H1 (cell line): ENCODE measurements around the gene UBB. TPM values are rescaled to one million over a fixed set of nuclear protein-coding genes. Genes with fewer than 3 reads are reported as not detected.
A peak's percentile ranks its signal among the peaks of the same experiment; 100 is the strongest.

ENCODE experiments used
- CTCF ChIA-PET: fragments of 300-600 bp; sonication (Branson Sonifier 250); formaldehyde crosslinking; loops from one replicate; lab custom pipeline; 2021; ENCODE audit not compliant: partially characterized antibody; lab: Charles Lee
- POLR2A ChIA-PET: fragments of 300-600 bp; sonication (Branson Sonifier 250); formaldehyde crosslinking; loops from one replicate; lab custom pipeline; 2021; ENCODE audit warnings: inconsistent platforms; ENCODE audit not compliant: partially characterized antibody; lab: Charles Lee
- DNase-seq, 2 experiments: peaks; one replicate each; pipeline versions ENCODE4 v3.0.0 to v3.0.0-alpha.2; 2010 to 2022; ENCODE audit warnings: low spot score in 2 of 2, low read depth in 1 of 2, mixed read lengths in 1 of 2
- FAIRE-seq: peaks from 2 replicates; lab custom pipeline; 2011; peaks lifted over from hg19 to GRCh38; lab: Jason Lieb, UNC
- H2AFZ ChIP-seq: 2 replicates; pipeline ENCODE4 v1.8.1; 2012; ENCODE audit warnings: low read length, inconsistent platforms
- H2AK5ac ChIP-seq: 2 replicates; pipeline ENCODE4 v1.6.1; 2013; ENCODE audit warnings: low read depth, low read length
- H2BK120ac ChIP-seq: replicated peaks from 2 replicates; pipeline ENCODE3; 2013; ENCODE audit warnings: low read depth, low read length, inconsistent platforms
- H2BK12ac ChIP-seq: 2 replicates; pipeline ENCODE4 v1.6.1; 2013; ENCODE audit warnings: low read depth, low read length
- H2BK15ac ChIP-seq: 2 replicates; pipeline ENCODE4 v1.6.1; 2013; ENCODE audit warnings: low read length
- H2BK20ac ChIP-seq: 2 replicates; pipeline ENCODE4 v1.6.1; 2013; ENCODE audit warnings: low read length
- H2BK5ac ChIP-seq: 2 replicates; pipeline ENCODE4 v1.6.1; 2013; ENCODE audit warnings: low read depth, low read length
- H3K14ac ChIP-seq: 2 replicates; pipeline ENCODE4 v1.6.1; 2013; ENCODE audit warnings: inconsistent platforms; ENCODE audit not compliant: insufficient read length
- H3K18ac ChIP-seq: 2 replicates; pipeline ENCODE4 v1.6.1; 2013; ENCODE audit warnings: low read length; ENCODE audit errors: extremely low read depth
- H3K23ac ChIP-seq: 2 replicates; pipeline ENCODE4 v1.6.1; 2013; ENCODE audit warnings: inconsistent platforms; ENCODE audit not compliant: insufficient read length
- H3K23me2 ChIP-seq: 2 replicates; pipeline ENCODE4 v1.6.1; 2013; ENCODE audit warnings: low read depth, low read length
- H3K27ac ChIP-seq: 2 replicates; pipeline ENCODE4 v1.6.1; 2011; ENCODE audit warnings: low read depth, low read length, inconsistent platforms
- H3K27me3 ChIP-seq, 4 experiments: replicated peaks in 1 of 4; 1 replicate in 1 of 4; 2 replicates in 3 of 4; pipeline versions ENCODE4 v1.6.1 to v1.8.1; 2011 to 2013; ENCODE audit warnings: low read length in 3 of 4, mild to moderate bottlenecking in 3 of 4, inconsistent platforms in 2 of 4, mixed read lengths in 2 of 4, moderate library complexity in 1 of 4; ENCODE audit not compliant: control insufficient read depth in 3 of 4, insufficient read depth in 3 of 4; ENCODE audit errors: extremely low read depth in 1 of 4
- H3K36me3 ChIP-seq, 4 experiments: 2 replicates each; pipeline versions ENCODE4 v1.6.1 to v1.8.1; 2011 to 2013; ENCODE audit warnings: mild to moderate bottlenecking in 4 of 4, low read length in 3 of 4, moderate library complexity in 2 of 4, control low read depth in 1 of 4, inconsistent platforms in 1 of 4; ENCODE audit not compliant: insufficient read depth in 4 of 4, control insufficient read depth in 2 of 4
- H3K4ac ChIP-seq: replicated peaks from 2 replicates; pipeline ENCODE3; 2013; ENCODE audit warnings: low read length, low read depth, mixed read lengths, inconsistent platforms; ENCODE audit not compliant: insufficient read length
- H3K4me1 ChIP-seq, 4 experiments: replicated peaks in 1 of 4; 1 replicate in 1 of 4; 2 replicates in 3 of 4; pipeline versions ENCODE4 v1.6.1 to v1.8.1; 2011 to 2013; ENCODE audit warnings: low read length in 3 of 4, inconsistent platforms in 2 of 4, mixed read lengths in 1 of 4; ENCODE audit not compliant: insufficient read depth in 4 of 4, control insufficient read depth in 3 of 4
- H3K4me2 ChIP-seq, 2 experiments: 2 replicates each; pipeline versions ENCODE4 v1.6.1 to v1.8.1; 2011 to 2013; ENCODE audit warnings: low read depth in 2 of 2, low read length in 2 of 2, control low read depth in 1 of 2, inconsistent platforms in 1 of 2, mild to moderate bottlenecking in 1 of 2; ENCODE audit not compliant: insufficient read depth in 1 of 2
- H3K4me3 ChIP-seq, 4 experiments: fragments of 200-600, 300-600 bp in 1 of 4; sonication (generic), shearing (Covaris generic), sonication (Bioruptor Twin) in 1 of 4; 2 replicates each; pipeline versions ENCODE4 v1.5.1 to v1.8.1; 2011 to 2016; ENCODE audit warnings: low read length in 4 of 4, low read depth in 3 of 4, control low read depth in 2 of 4, inconsistent platforms in 2 of 4, mild to moderate bottlenecking in 2 of 4, mixed read lengths in 1 of 4, moderate library complexity in 1 of 4; ENCODE audit not compliant: insufficient read depth in 2 of 4; ENCODE audit errors: extremely low read depth in 1 of 4
- H3K56ac ChIP-seq: replicated peaks from 2 replicates; pipeline ENCODE3; 2013; ENCODE audit warnings: low read depth, mild to moderate bottlenecking, mixed read lengths, low read length, inconsistent platforms; ENCODE audit not compliant: insufficient read length
- H3K79me1 ChIP-seq: 2 replicates; pipeline ENCODE4 v1.6.1; 2013; ENCODE audit warnings: low read depth, low read length, control low read depth
- H3K79me2 ChIP-seq, 2 experiments: 2 replicates each; pipeline versions ENCODE4 v1.6.1 to v1.8.1; 2012 to 2013; ENCODE audit warnings: low read length in 2 of 2, mild to moderate bottlenecking in 2 of 2, inconsistent platforms in 1 of 2; ENCODE audit not compliant: insufficient read depth in 2 of 2, control insufficient read depth in 1 of 2
- H3K9ac ChIP-seq, 4 experiments: replicated peaks in 1 of 4; 1 replicate in 1 of 4; 2 replicates in 3 of 4; pipeline versions ENCODE4 v1.6.1 to v1.8.1; 2011 to 2013; ENCODE audit warnings: low read depth in 3 of 4, low read length in 3 of 4, control low read depth in 2 of 4, mild to moderate bottlenecking in 2 of 4, moderate library complexity in 2 of 4, inconsistent platforms in 1 of 4; ENCODE audit errors: extremely low read depth in 1 of 4
- H3K9me3 ChIP-seq, 2 experiments: 2 replicates each; pipeline versions ENCODE4 v1.6.1 to v1.8.1; 2012 to 2013; ENCODE audit warnings: mild to moderate bottlenecking in 2 of 2, moderate library complexity in 2 of 2, control low read depth in 1 of 2, inconsistent platforms in 1 of 2, low read depth in 1 of 2, low read length in 1 of 2, mixed read lengths in 1 of 2; ENCODE audit not compliant: insufficient read depth in 2 of 2
- H4K20me1 ChIP-seq, 2 experiments: replicated peaks in 1 of 2; 2 replicates each; pipeline versions ENCODE3 to v1.8.1; 2011 to 2013; ENCODE audit warnings: inconsistent platforms in 2 of 2, low read length in 2 of 2, mild to moderate bottlenecking in 1 of 2; ENCODE audit not compliant: insufficient read depth in 2 of 2, control insufficient read depth in 1 of 2
- H4K5ac ChIP-seq: 2 replicates; pipeline ENCODE4 v1.6.1; 2013; ENCODE audit warnings: low read length, low read depth, mixed read lengths, inconsistent platforms; ENCODE audit not compliant: insufficient read length
- H4K8ac ChIP-seq: 2 replicates; pipeline ENCODE4 v1.8.0; 2013; ENCODE audit warnings: mild to moderate bottlenecking, moderate library complexity, low read length, inconsistent platforms; ENCODE audit not compliant: insufficient read depth; ENCODE audit errors: extremely low read depth
- H4K91ac ChIP-seq: replicated peaks from 2 replicates; pipeline ENCODE3; 2013; ENCODE audit warnings: low read length, mixed read lengths, inconsistent platforms; ENCODE audit not compliant: insufficient read length
- CHD2 ChIP-seq: IDR thresholded peaks from 2 replicates; pipeline ENCODE4 v1.6.1; 2012; ENCODE audit warnings: low read length, improper control_type of control experiment
- SIN3A ChIP-seq, 2 experiments: IDR thresholded peaks in 1 of 2; conservative IDR thresholded peaks in 1 of 2; 2 replicates each; pipeline ENCODE4 v1.6.1; 2011 to 2012; ENCODE audit warnings: low read length in 2 of 2, improper control_type of control experiment in 1 of 2, low read depth in 1 of 2, mild to moderate bottlenecking in 1 of 2
- WGBS, 2 experiments: shearing (Covaris generic) in 1 of 2; methylation state at CpG; one replicate each; pipeline versions ENCODE4 v1.1.6 to v1.1.7; 2013 to 2015; ENCODE audit warnings: low lambda C conversion rate in 2 of 2, mixed read lengths in 2 of 2, inconsistent platforms in 1 of 2, low coverage in 1 of 2, missing lambda C conversion rate in 1 of 2; ENCODE audit not compliant: insufficient replicate concordance in 2 of 2, insufficient coverage in 1 of 2, insufficient read length in 1 of 2; ENCODE audit errors: extremely low coverage in 1 of 2, missing lambda C conversion rate in 1 of 2; 5-methylcytosine and 5-hydroxymethylcytosine counted together
- polyA plus RNA-seq, 7 experiments: library from polyadenylated mRNA; depleted of rRNA in 3 of 7; stranded (reverse) in 5 of 7; unstranded in 2 of 7; fragments of >200 nt in 5 of 7; fragments of 200-250 nt in 2 of 7; gene quantifications; 1 replicate in 5 of 7; 2 replicates in 1 of 7; 4 replicates in 1 of 7; pipeline versions ENCODE4 v1.2.1 to v1.2.3, GENCODE V29; 2011 to 2013; ENCODE audit warnings: missing spikeins in 2 of 7, mixed read lengths in 2 of 7
- total RNA-seq: library from RNA; stranded (reverse); fragmentation: NEBNext Ultra II Directional; extraction: Animal tissue kit (Norgen Biotek cat#: 25700); gene quantifications from 2 replicates; pipeline ENCODE4 v1.2.1, GENCODE V29; 2021

The UBB gene
- total and polyA plus RNA-seq, 2 of the 8 experiments (the other 6 are each of a cell fraction or from before 2014, with no cell fraction given) = 1,597 to 1,605 TPM

DNA sequence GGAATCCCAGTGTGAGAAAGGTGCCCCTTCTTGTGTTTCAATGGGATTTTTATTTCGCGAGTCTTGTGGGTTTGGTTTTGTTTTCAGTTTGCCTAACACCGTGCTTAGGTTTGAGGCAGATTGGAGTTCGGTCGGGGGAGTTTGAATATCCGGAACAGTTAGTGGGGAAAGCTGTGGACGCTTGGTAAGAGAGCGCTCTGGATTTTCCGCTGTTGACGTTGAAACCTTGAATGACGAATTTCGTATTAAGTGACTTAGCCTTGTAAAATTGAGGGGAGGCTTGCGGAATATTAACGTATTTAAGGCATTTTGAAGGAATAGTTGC, 567 bp downstream of the UBB start:
- no peaks in the 10 kb centered on the region for H3K9me3 ChIP-seq
- H3K36me3 ChIP-seq = peaks cover 4 to 24% (median 15%) of the 10 kb centered on the region in 4 experiments
- ChIA-PET POLR2A (interaction anchor here (0.8 to 8.8 kb wide), 25 partner anchors 9 to 147 kb away, joined by 3 to 120 read pairs (median 7); partner anchors contain the start of genes CENPV and TRPV2), CTCF (no interaction called here)
- no peak overlapping the region for H4K91ac ChIP-seq
- peaks cover 0 to 2% (median under 1%) of the 10 kb centered on the region in 4 experiments; a peak in 4 of 7 replicates for H3K4me1 ChIP-seq
- DNase-seq (no peak), FAIRE-seq (no peak)
- H2AFZ ChIP-seq = no peak overlapping the region
- peaks cover 0 to 23% of the 10 kb centered on the region in 2 experiments; a peak in 2 of 4 replicates for H3K79me2 ChIP-seq
- no peak overlapping the region for H2BK20ac ChIP-seq
- H3K56ac ChIP-seq = peak overlapping the region; percentile 17
- H3K4ac ChIP-seq = no peak overlapping the region
- no peak overlapping the region for H2AK5ac ChIP-seq
- H3K9ac ChIP-seq = peak overlapping the region; percentile 76 to 91 (median 88)
- peak overlapping the region; percentile 79 to 86 for H3K4me2 ChIP-seq
- 0 out of 2 replicates have a peak, but pooled peaks cover 6% of the 10 kb centered on the region for H3K79me1 ChIP-seq
- peaks cover 2% of the 10 kb centered on the region for H3K23me2 ChIP-seq
- H3K4me3 ChIP-seq = peak overlapping the region; percentile 85 to 95 (median 92)
- peak overlapping the region; percentile 39 for H2BK120ac ChIP-seq
- H3K23ac ChIP-seq = no peak overlapping the region
- H4K5ac ChIP-seq = peak overlapping the region; percentile 34
- 4% methylated on average over 14 of the region's 14 CpGs; no CpG with 5 or more reads in 1 of the 2 experiments for WGBS, 2 experiments
- H3K14ac ChIP-seq = no peak overlapping the region
- H3K27ac ChIP-seq = peak overlapping the region; percentile 97
- H2BK15ac ChIP-seq = no peak overlapping the region
- no peak overlapping the region for H4K8ac ChIP-seq
- peak overlapping the region; percentile 84 for H2BK5ac ChIP-seq
- peaks cover 3 to 9% of the 10 kb centered on the region in 2 experiments for H4K20me1 ChIP-seq
- H2BK12ac ChIP-seq = no peak overlapping the region
- no peak overlapping the region for H3K18ac ChIP-seq
- TF ChIP-seq SIN3A (conservative IDR thresholded peaks at IDR 0.05 in 1 of 2, IDR thresholded peaks at IDR 0.05 in 1 of 2; ENCODE audit: low read depth in 1 of 2, low read length in 2 of 2) (0 out of 4 replicates have a peak, but pooled peaks of 1 of the 2 experiments have one; percentile 6), CHD2 (no peak)
- no peaks in the 10 kb centered on the region for H3K27me3 ChIP-seq
